ENCODE data around the gene ANKRD29. TPM values are rescaled to one million over a fixed set of nuclear protein-coding genes. Genes with fewer than 3 reads are reported as not detected.

Gene ANKRD29
- total RNA-seq, 1 donor from 2014 or later, result 0.65 TPM

DNA sequence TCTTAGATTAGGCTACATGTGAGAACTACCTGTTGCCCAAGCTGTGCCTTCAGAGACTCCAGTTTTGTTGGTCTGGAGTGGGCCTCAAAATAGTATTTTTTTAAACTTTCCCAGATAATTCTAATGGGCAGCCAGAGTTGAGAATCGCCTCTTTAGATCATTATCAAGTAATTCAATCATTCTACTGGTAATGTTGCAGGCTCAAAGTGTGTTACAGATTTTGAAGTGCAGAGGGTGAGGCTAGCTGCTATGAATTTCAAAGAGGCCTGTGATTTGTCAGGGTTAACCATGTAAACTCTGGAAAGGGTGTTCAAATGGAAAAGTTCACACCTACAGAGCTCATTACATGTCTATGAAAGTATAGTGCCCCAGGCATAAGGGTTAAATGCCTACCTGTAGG is 30.1 kb downstream of the ANKRD29 start:
- TF ChIP-seq EZH2 (IDR thresholded peaks at IDR 0.05), result no peak
- TF ChIP-seq EZH2phosphoT487 (IDR thresholded peaks at IDR 0.05), result no peak
- TF ChIP-seq, protein P1, sequence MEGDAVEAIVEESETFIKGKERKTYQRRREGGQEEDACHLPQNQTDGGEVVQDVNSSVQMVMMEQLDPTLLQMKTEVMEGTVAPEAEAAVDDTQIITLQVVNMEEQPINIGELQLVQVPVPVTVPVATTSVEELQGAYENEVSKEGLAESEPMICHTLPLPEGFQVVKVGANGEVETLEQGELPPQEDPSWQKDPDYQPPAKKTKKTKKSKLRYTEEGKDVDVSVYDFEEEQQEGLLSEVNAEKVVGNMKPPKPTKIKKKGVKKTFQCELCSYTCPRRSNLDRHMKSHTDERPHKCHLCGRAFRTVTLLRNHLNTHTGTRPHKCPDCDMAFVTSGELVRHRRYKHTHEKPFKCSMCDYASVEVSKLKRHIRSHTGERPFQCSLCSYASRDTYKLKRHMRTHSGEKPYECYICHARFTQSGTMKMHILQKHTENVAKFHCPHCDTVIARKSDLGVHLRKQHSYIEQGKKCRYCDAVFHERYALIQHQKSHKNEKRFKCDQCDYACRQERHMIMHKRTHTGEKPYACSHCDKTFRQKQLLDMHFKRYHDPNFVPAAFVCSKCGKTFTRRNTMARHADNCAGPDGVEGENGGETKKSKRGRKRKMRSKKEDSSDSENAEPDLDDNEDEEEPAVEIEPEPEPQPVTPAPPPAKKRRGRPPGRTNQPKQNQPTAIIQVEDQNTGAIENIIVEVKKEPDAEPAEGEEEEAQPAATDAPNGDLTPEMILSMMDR (IDR thresholded peaks at IDR 0.05), result no peak
- Histone ChIP-seq H3K4me2 (no peak overlapping the region), H4K20me1 (ENCODE audit: low read depth) (no peaks in the 10 kb centered on the region), H3K4me3 (no peak overlapping the region), H3K79me2 (ENCODE audit: low read depth) (no peaks in the 10 kb centered on the region), H2AFZ (replicated peaks) (no peak overlapping the region), H3K9ac (no peak overlapping the region), H3K36me3 (no peaks in the 10 kb centered on the region), H3K9me3 (ENCODE audit: low read depth) (no peaks in the 10 kb centered on the region), H3K27me3 (no peaks in the 10 kb centered on the region), H3K4me1 (no peaks in the 10 kb centered on the region), H3F3A (ENCODE audit: low read depth) (peaks cover 3% of the 10 kb centered on the region), H3K27ac (no peak overlapping the region)
- no peak overlapping the region for H3K27ac Mint-ChIP-seq
- H3K4me3 Mint-ChIP-seq, result no peak overlapping the region
- no peaks in the 10 kb centered on the region for H3K36me3 Mint-ChIP-seq
- H3K27me3 Mint-ChIP-seq (ENCODE audit: insufficient read depth, low read depth), result no peaks in the 10 kb centered on the region
- H3K9me3 Mint-ChIP-seq, result no peaks in the 10 kb centered on the region
- DNase-seq (ENCODE audit: low spot score), result no peak
- peaks cover 3% of the 10 kb centered on the region for H3K4me1 Mint-ChIP-seq

DNA sequence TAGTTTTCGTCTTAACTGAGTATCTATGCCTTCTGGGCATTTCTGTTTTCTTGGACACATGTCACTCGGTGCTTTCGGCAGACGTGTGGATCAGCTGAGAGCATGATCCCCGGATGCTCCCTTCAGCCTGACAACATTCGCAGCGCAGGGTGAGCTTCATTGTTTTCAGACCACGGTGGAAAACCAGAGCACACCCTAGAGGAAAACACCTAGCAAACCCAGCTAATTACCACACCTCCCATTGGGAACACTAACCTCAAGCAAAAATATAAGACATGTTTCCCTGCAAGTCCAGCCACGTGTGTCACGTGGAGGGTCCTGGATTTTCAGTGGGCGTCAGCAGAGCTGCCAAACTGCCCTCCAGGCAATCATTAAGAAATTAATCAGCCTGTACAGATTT is 31.0 kb downstream of the ANKRD29 start:
- H3K79me2 ChIP-seq (ENCODE audit: low read depth), result no peaks in the 10 kb centered on the region
- peak overlapping the region; percentile 60 for H3K4me2 ChIP-seq
- no peaks in the 10 kb centered on the region for H3K27me3 ChIP-seq
- H3K4me1 ChIP-seq, result no peaks in the 10 kb centered on the region
- H3K36me3 ChIP-seq, result no peaks in the 10 kb centered on the region
- Mint-ChIP-seq H3K4me1 (peaks cover 3% of the 10 kb centered on the region), H3K36me3 (no peaks in the 10 kb centered on the region), H3K9me3 (no peaks in the 10 kb centered on the region), H3K27me3 (ENCODE audit: insufficient read depth, low read depth) (no peaks in the 10 kb centered on the region), H3K27ac (no peak overlapping the region), H3K4me3 (no peak overlapping the region)
- no peak overlapping the region for H3K27ac ChIP-seq
- H3K4me3 ChIP-seq, result peak overlapping the region; percentile 16
- DNase-seq (ENCODE audit: low spot score), result peak; percentile 48
- H3K9ac ChIP-seq, result no peak overlapping the region
- peaks cover 3% of the 10 kb centered on the region for H3F3A ChIP-seq (ENCODE audit: low read depth)
- TF ChIP-seq EZH2 (IDR thresholded peaks at IDR 0.05), result no peak
- TF ChIP-seq, protein P1 (IDR thresholded peaks at IDR 0.05), result no peak
- H4K20me1 ChIP-seq (ENCODE audit: low read depth), result no peaks in the 10 kb centered on the region
- no peaks in the 10 kb centered on the region for H3K9me3 ChIP-seq (ENCODE audit: low read depth)
- peak overlapping the region; percentile 93 for H2AFZ ChIP-seq (replicated peaks)

GRCh38 chr18:23631312-23631711 is 31.4 kb downstream of the ANKRD29 start:
- no peak for DNase-seq (ENCODE audit: low spot score)
- H3K9me3 Mint-ChIP-seq, result no peaks in the 10 kb centered on the region
- Histone ChIP-seq H3K79me2 (ENCODE audit: low read depth) (no peaks in the 10 kb centered on the region), H3K9me3 (ENCODE audit: low read depth) (no peaks in the 10 kb centered on the region), H2AFZ (replicated peaks) (peak overlapping the region; percentile 93), H3K27me3 (no peaks in the 10 kb centered on the region), H3K9ac (no peak overlapping the region), H3K27ac (no peak overlapping the region), H4K20me1 (ENCODE audit: low read depth) (no peaks in the 10 kb centered on the region), H3K4me3 (peak overlapping the region; percentile 16), H3F3A (ENCODE audit: low read depth) (peaks cover 3% of the 10 kb centered on the region), H3K4me2 (peak overlapping the region; percentile 60), H3K36me3 (no peaks in the 10 kb centered on the region), H3K4me1 (no peaks in the 10 kb centered on the region)
- H3K4me3 Mint-ChIP-seq, result no peak overlapping the region
- TF ChIP-seq EZH2 (IDR thresholded peaks at IDR 0.05) (no peak), EZH2phosphoT487 (IDR thresholded peaks at IDR 0.05) (no peak)
- TF ChIP-seq, protein P1 (IDR thresholded peaks at IDR 0.05), result no peak
- no peaks in the 10 kb centered on the region for H3K27me3 Mint-ChIP-seq (ENCODE audit: insufficient read depth, low read depth)
- no peaks in the 10 kb centered on the region for H3K36me3 Mint-ChIP-seq
- peaks cover 3% of the 10 kb centered on the region for H3K4me1 Mint-ChIP-seq
- H3K27ac Mint-ChIP-seq, result no peak overlapping the region

All from neural progenitor cell (in vitro differentiated cells).